SK-N-SH treated with all-trans-retinoic acid at 6 μM for 48 hours (cell line): Measurements from ENCODE around the gene NCKAP5.

ENCODE experiments used
- CSDC2 ChIP-seq: fragments of 250-450 bp; sonication (Bioruptor Pico); IDR thresholded peaks from 2 replicates; pipeline ENCODE4 v1.5.0; 2020; ENCODE audit warnings: mild to moderate bottlenecking, moderate library complexity
- ISL1 ChIP-seq: fragments of 250-450 bp; sonication (Bioruptor Pico); IDR thresholded peaks from 2 replicates; pipeline ENCODE4 v2.1.2; 2022; ENCODE audit warnings: mild to moderate bottlenecking, moderate library complexity
- PPARA ChIP-seq: fragments of 250-450 bp; sonication (Bioruptor Pico); IDR thresholded peaks from 2 replicates; pipeline ENCODE4 v1.5.0; 2020; ENCODE audit warnings: mild to moderate bottlenecking, borderline replicate concordance
- TCF4 ChIP-seq: fragments of 250-450 bp; sonication (Bioruptor Pico); IDR thresholded peaks from 2 replicates; pipeline ENCODE4 v1.8.0; 2021; ENCODE audit warnings: mild to moderate bottlenecking, moderate library complexity, borderline replicate concordance
- ZFP3 ChIP-seq: fragments of 250-450 bp; sonication (Bioruptor Pico); IDR thresholded peaks from 2 replicates; pipeline ENCODE4 v1.5.0; 2020; ENCODE audit warnings: mild to moderate bottlenecking, moderate library complexity
- ZNF8 ChIP-seq: fragments of 450-650 bp; formaldehyde crosslinking; IDR thresholded peaks from 2 replicates; pipeline ENCODE4 v1.5.0; 2020; ENCODE audit warnings: mild to moderate bottlenecking, moderate library complexity

DNA sequence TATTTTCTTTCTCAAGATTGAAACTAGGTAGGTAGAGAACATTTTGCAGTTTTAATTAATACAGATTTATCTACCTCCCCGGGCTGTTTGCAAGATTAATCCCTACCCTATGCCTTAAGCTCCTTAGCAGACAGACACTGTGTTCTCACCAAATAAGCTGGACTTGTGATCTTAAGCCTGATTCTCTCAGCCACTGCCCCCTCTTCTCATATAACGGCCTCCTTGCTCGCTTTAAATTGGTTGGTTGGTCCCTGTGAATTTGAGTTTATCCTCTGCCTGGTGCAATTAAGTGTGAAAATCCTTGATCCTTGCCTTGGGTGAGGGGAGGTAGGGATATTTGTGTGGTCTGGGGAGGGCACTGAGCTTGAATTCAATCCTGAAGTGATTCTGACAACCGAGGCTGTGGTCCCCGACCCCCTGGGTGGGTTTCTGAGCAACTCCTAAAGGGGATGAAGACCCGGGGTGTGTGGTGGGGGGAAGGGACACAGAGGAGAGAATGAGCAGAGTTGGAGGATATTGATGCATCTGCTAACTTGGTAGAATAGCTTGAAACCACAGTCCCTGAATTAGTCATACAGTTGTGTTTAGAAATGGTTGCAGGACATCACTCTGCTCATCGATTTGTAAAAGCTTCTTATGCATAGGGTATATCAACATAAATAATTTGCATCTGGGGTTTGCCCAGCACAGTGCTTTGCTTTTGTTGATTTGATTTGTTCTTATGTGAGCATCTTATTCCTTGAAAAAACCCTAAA, 36.9 kb upstream of the NCKAP5 start:
- TF ChIP-seq CSDC2 (CRISPR knock-in tag), result no peak
- no peak for TF ChIP-seq PPARA (CRISPR knock-in tag)
- no peak for TF ChIP-seq ISL1 (CRISPR knock-in tag)
- TF ChIP-seq ZFP3 (CRISPR knock-in tag), result no peak
- no peak for TF ChIP-seq TCF4
- no peak for TF ChIP-seq ZNF8 (CRISPR knock-in tag)
